Measurements from ENCODE around the gene AP1G1.
A peak's percentile ranks its signal among the peaks of the same experiment; 100 is the strongest.
"Not testable (repeated sequence)": the region's sequence is repeated elsewhere in the genome, so short reads cannot be mapped to it uniquely, and the experiment has no call there.

The AP1G1 gene

DNA sequence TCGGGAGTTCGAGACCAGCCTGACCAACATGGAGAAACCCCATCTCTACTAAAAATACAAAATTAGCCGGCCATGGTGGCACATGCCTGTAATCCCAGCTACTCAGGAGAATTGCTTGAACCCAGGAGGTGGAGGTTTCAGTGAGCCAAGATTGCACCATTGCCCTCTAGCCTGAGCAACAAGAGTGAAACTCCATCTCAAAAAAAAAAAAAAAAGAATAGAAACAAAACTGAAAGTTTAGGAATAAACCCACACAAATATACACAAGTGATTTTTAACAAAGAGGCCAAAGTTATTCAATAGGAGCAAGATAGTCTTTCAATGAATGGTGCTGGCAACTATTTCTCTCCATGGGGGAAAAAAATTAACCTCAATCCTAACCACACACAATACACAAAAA lies 18.3 kb downstream of the AP1G1 start:
- Mint-ChIP-seq H3K27ac (peak overlapping the region; percentile 19), H3K36me3 (peaks cover 12% of the 10 kb centered on the region), H3K4me1 (peaks cover 24% of the 10 kb centered on the region)
- H3K9me3 Mint-ChIP-seq; DNase-seq (ENCODE audit: low spot score in 2 of 2); ATAC-seq (ENCODE audit: low read depth); H3K27me3 Mint-ChIP-seq; H3K4me3 Mint-ChIP-seq: not testable (repeated sequence)

- no peaks in the 10 kb centered on the region for H3K27me3 Mint-ChIP-seq
- H3K4me3 Mint-ChIP-seq = no peak overlapping the region
- H3K27ac Mint-ChIP-seq = no peak overlapping the region
- no peaks in the 10 kb centered on the region for H3K9me3 Mint-ChIP-seq
- no peak for ATAC-seq (ENCODE audit: low read depth)
- H3K4me1 Mint-ChIP-seq = peaks cover 22% of the 10 kb centered on the region
- no peak for DNase-seq (ENCODE audit: low spot score in 2 of 2)
- H3K36me3 Mint-ChIP-seq = peaks cover 14% of the 10 kb centered on the region
Measured at GRCh38 chr16:71789136-71789535, 19.5 kb downstream of the AP1G1 start.

- no peak for DNase-seq (ENCODE audit: low spot score in 2 of 2)
- no peak overlapping the region for H3K4me3 Mint-ChIP-seq
- no peak overlapping the region for H3K27ac Mint-ChIP-seq
- no peaks in the 10 kb centered on the region for H3K27me3 Mint-ChIP-seq
- peaks cover 23% of the 10 kb centered on the region for H3K4me1 Mint-ChIP-seq
- H3K36me3 Mint-ChIP-seq = peaks cover 14% of the 10 kb centered on the region
- ATAC-seq (ENCODE audit: low read depth) = no peak
- no peaks in the 10 kb centered on the region for H3K9me3 Mint-ChIP-seq
Measured at GRCh38 chr16:71788578-71788977, 20.1 kb downstream of the AP1G1 start.

DNA sequence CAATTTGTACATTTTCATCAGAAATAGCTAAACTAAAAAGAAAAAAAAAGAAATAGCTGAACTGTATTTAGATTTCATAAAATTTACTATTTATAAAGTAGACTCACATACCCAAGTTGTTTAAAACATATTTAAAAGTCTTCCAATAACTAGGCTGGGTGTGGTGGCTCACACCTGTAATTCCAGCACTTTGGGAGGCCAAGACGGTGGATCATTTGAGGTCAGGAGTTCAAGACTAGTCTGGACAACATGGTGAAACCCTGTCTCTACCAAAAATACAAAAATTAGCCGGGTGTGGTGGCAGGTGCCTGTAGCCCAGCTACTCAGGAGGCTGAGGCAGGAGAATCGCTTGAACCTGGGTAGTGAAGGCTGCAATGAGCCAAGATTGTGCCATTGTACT lies 23.5 kb downstream of the AP1G1 start:
- H3K9me3 Mint-ChIP-seq; H3K27ac Mint-ChIP-seq; ATAC-seq (ENCODE audit: low read depth); H3K4me3 Mint-ChIP-seq; H3K36me3 Mint-ChIP-seq; H3K27me3 Mint-ChIP-seq; DNase-seq (ENCODE audit: low spot score in 2 of 2): not testable (repeated sequence)
- peaks cover 11% of the 10 kb centered on the region for H3K4me1 Mint-ChIP-seq

- H3K4me1 Mint-ChIP-seq = peaks cover 9% of the 10 kb centered on the region
- ATAC-seq (ENCODE audit: low read depth) = no peak
- peaks cover 8% of the 10 kb centered on the region for H3K36me3 Mint-ChIP-seq
- H3K27me3 Mint-ChIP-seq = no peaks in the 10 kb centered on the region
- DNase-seq (ENCODE audit: low spot score in 2 of 2) = no peak
- H3K9me3 Mint-ChIP-seq = no peaks in the 10 kb centered on the region
- H3K27ac Mint-ChIP-seq = peak overlapping the region; percentile 24
- H3K4me3 Mint-ChIP-seq = no peak overlapping the region
Measured at GRCh38 chr16:71784093-71784492, 24.5 kb downstream of the AP1G1 start.

DNA sequence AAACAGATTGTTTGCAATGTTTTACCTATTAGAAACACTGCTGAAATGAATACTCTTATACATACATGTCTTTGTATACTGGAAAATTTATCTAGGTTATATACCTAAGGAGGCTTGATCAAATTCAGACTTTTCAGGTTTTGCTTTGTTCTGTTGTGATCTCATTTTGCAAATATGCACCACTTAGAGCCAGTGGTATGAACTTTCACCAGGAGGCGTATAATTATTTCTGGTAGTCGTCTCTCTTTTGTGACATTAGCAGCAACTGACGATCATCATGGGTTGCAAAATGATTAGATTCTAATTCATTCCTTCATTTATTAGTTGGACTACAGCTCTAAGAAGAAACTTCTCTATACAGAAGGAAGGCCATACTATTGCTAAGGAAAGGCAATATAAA lies 26.9 kb downstream of the AP1G1 start:
- no peaks in the 10 kb centered on the region for H3K9me3 Mint-ChIP-seq
- peaks cover 8% of the 10 kb centered on the region for H3K36me3 Mint-ChIP-seq
- no peak overlapping the region for H3K4me3 Mint-ChIP-seq
- H3K27me3 Mint-ChIP-seq = no peaks in the 10 kb centered on the region
- no peak for DNase-seq (ENCODE audit: low spot score in 2 of 2)
- peaks cover 18% of the 10 kb centered on the region for H3K4me1 Mint-ChIP-seq
- peak overlapping the region; percentile 67 for H3K27ac Mint-ChIP-seq
- no peak for ATAC-seq (ENCODE audit: low read depth)

- H3K4me3 Mint-ChIP-seq = no peak overlapping the region
- no peak overlapping the region for H3K27ac Mint-ChIP-seq
- ATAC-seq (ENCODE audit: low read depth) = no peak
- H3K36me3 Mint-ChIP-seq = peaks cover 12% of the 10 kb centered on the region
- no peaks in the 10 kb centered on the region for H3K27me3 Mint-ChIP-seq
- no peaks in the 10 kb centered on the region for H3K9me3 Mint-ChIP-seq
- no peak for DNase-seq (ENCODE audit: low spot score in 2 of 2)
- H3K4me1 Mint-ChIP-seq = peaks cover 23% of the 10 kb centered on the region
Measured at GRCh38 chr16:71780521-71781089, 28.0 kb downstream of the AP1G1 start.

- DNase-seq (ENCODE audit: low spot score in 2 of 2) = no peak
- H3K9me3 Mint-ChIP-seq = no peaks in the 10 kb centered on the region
- no peak overlapping the region for H3K4me3 Mint-ChIP-seq
- peak overlapping the region; percentile 60 for H3K27ac Mint-ChIP-seq
- H3K4me1 Mint-ChIP-seq = peaks cover 21% of the 10 kb centered on the region
- ATAC-seq (ENCODE audit: low read depth) = no peak
- H3K27me3 Mint-ChIP-seq = no peaks in the 10 kb centered on the region
- peaks cover 10% of the 10 kb centered on the region for H3K36me3 Mint-ChIP-seq
Measured at GRCh38 chr16:71778780-71779179, 29.9 kb downstream of the AP1G1 start.

- Mint-ChIP-seq H3K9me3 (no peaks in the 10 kb centered on the region), H3K36me3 (peaks cover 12% of the 10 kb centered on the region), H3K27me3 (no peaks in the 10 kb centered on the region), H3K27ac (peak overlapping the region; percentile 64), H3K4me3 (peak overlapping the region; percentile 39), H3K4me1 (peaks cover 21% of the 10 kb centered on the region)
- DNase-seq (ENCODE audit: low spot score in 2 of 2) (no peak), ATAC-seq (ENCODE audit: low read depth) (no peak)
Measured at GRCh38 chr16:71777329-71777728, 31.3 kb downstream of the AP1G1 start.

GRCh38 chr16:71775949-71776348 lies 32.7 kb downstream of the AP1G1 start:
- DNase-seq (ENCODE audit: low spot score in 2 of 2) (no peak), ATAC-seq (ENCODE audit: low read depth) (peak; percentile 66)
- H3K9me3 Mint-ChIP-seq = no peaks in the 10 kb centered on the region
- peaks cover 15% of the 10 kb centered on the region for H3K36me3 Mint-ChIP-seq
- peak overlapping the region; percentile 61 for H3K4me3 Mint-ChIP-seq
- H3K27ac Mint-ChIP-seq = peak overlapping the region; percentile 92
- H3K27me3 Mint-ChIP-seq = no peaks in the 10 kb centered on the region
- peaks cover 17% of the 10 kb centered on the region for H3K4me1 Mint-ChIP-seq

- ATAC-seq (ENCODE audit: low read depth) = no peak
- peaks cover 18% of the 10 kb centered on the region for H3K36me3 Mint-ChIP-seq
- DNase-seq (ENCODE audit: low spot score in 2 of 2) = no peak
Measured at GRCh38 chr16:71771571-71771970, 37.1 kb downstream of the AP1G1 start.

DNA sequence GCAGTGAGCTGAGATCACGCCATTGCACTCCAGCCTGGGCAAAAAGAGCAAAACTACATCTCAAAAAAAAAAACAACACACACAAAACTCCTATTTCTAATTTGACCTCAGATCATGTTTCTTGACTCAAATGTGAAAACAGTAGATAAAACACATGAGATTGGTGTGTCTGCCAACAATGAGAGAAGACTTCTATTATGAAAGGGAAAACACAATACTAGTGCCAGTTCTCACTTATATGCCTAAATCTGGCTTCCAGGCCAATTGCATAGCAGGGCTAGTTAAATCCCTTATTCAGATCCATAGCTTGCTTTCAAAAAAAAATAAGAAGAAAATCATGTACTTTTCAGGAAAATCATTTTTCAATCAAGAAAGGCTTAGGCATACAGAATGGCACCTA lies 39.4 kb downstream of the AP1G1 start:
- no peak for DNase-seq (ENCODE audit: low spot score in 2 of 2)
- no peak overlapping the region for H3K4me3 Mint-ChIP-seq
- no peaks in the 10 kb centered on the region for H3K27me3 Mint-ChIP-seq
- H3K4me1 Mint-ChIP-seq = no peaks in the 10 kb centered on the region
- H3K9me3 Mint-ChIP-seq = no peaks in the 10 kb centered on the region
- no peak overlapping the region for H3K27ac Mint-ChIP-seq
- no peak for ATAC-seq (ENCODE audit: low read depth)
- H3K36me3 Mint-ChIP-seq = peaks cover 14% of the 10 kb centered on the region

More at GRCh38 chr16:71771571-71771970, 37.1 kb downstream of the AP1G1 start:
- no peaks in the 10 kb centered on the region for H3K27me3 Mint-ChIP-seq
- H3K27ac Mint-ChIP-seq = peak overlapping the region; percentile 32
- H3K4me3 Mint-ChIP-seq = no peak overlapping the region
- H3K4me1 Mint-ChIP-seq = peaks cover 6% of the 10 kb centered on the region
- H3K9me3 Mint-ChIP-seq = no peaks in the 10 kb centered on the region

DNA sequence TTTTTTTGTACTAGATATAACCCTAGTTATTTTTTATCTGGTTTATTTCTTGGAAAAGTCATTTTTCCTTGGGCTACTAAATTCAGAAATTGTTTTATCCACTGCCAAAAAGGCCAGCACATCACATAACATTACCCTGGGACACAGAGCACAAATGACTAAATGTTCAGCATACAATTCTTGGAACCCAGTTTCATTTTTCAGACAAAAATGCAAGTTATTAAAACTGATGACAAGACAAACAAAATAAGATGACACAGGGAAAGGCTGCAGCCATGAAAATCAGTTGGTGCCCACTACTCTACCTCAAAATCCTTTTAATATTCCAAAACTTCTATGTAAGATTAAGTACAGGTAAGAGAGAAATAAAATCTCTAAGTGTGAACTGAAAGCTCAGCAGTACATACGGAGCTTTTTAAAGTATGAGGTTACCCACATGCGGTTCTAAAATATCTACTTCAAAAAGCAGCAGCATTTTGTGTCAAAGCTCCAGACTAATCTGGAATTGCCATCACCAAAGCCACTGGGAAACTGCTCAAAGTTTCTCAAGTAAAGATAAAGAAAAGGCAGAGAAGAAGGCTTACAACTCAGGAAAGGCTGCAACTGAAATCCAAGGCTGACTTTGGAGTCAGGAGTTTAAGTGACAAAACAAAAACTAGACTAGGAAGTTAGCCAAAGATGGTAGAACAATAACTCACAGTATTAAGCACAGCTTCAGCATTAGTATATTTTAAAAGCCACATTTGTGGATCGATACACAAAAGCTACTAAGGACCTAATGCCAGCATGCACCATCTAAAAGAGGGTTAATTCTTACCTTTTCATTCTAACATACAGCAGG lies 41.4 kb downstream of the AP1G1 start:
- Mint-ChIP-seq H3K9me3 (no peaks in the 10 kb centered on the region), H3K4me1 (no peaks in the 10 kb centered on the region), H3K27ac (no peak overlapping the region), H3K27me3 (no peaks in the 10 kb centered on the region), H3K4me3 (no peak overlapping the region), H3K36me3 (peaks cover 17% of the 10 kb centered on the region)
- ATAC-seq (ENCODE audit: low read depth) (no peak), DNase-seq (ENCODE audit: low spot score in 2 of 2) (no peak)

DNA sequence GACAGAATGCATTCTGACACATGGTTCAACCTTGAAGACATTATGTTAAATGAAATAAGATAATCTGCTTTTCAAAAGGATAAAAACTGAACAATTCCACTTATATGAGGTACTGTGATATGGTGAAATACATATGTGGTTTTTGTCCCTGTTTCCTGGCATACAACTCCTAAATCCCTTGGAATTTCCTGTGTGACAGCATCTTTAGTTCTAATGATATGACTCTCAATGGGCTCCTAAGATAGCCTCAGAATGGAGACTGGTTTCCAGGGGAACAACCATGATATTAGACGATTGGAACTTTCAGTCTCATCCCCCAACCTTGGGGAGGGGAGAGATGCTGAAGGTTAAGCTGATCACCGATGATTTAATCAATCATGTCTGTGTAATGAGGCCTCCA lies 46.4 kb downstream of the AP1G1 start:
- no peaks in the 10 kb centered on the region for H3K4me1 Mint-ChIP-seq
- H3K36me3 Mint-ChIP-seq = peaks cover 5% of the 10 kb centered on the region
- DNase-seq (ENCODE audit: low spot score in 2 of 2) (no peak), ATAC-seq (ENCODE audit: low read depth) (no peak)
- H3K9me3 Mint-ChIP-seq = no peaks in the 10 kb centered on the region
- H3K4me3 Mint-ChIP-seq = no peak overlapping the region
- H3K27ac Mint-ChIP-seq = no peak overlapping the region
- no peaks in the 10 kb centered on the region for H3K27me3 Mint-ChIP-seq

GRCh38 chr16:71761097-71761496 lies 47.5 kb downstream of the AP1G1 start:
- peaks cover 9% of the 10 kb centered on the region for H3K36me3 Mint-ChIP-seq
- ATAC-seq (ENCODE audit: low read depth) (no peak), DNase-seq (ENCODE audit: low spot score in 2 of 2) (no peak)
- H3K4me1 Mint-ChIP-seq = no peaks in the 10 kb centered on the region
- no peaks in the 10 kb centered on the region for H3K9me3 Mint-ChIP-seq
- H3K27me3 Mint-ChIP-seq = no peaks in the 10 kb centered on the region
- no peak overlapping the region for H3K27ac Mint-ChIP-seq
- H3K4me3 Mint-ChIP-seq = no peak overlapping the region
